Right lobe of liver (tissue), 6 donors: ENCODE results near the gene HOXB4. TPM values are rescaled to one million over a fixed set of nuclear protein-coding genes. Genes with fewer than 3 reads are reported as not detected.
A peak's percentile ranks its signal among the peaks of the same experiment; 100 is the strongest.

ENCODE experiments used
- ATAC-seq, 4 donors: fragments of 200-7000 bp; cut with Tn5 transposase; one replicate each; pipeline ENCODE4 v1.9.1; 2020; ENCODE audit warnings: mild to moderate bottlenecking in 4 of 4, moderate library complexity in 4 of 4
- DNase-seq, 3 donors: peaks; one replicate each; pipeline ENCODE4 v3.0.0-alpha.2; 2020
- H3K27ac ChIP-seq, 3 donors: fragments of 200-600 bp; one replicate each; pipeline ENCODE4 v1.8.0; 2022
- H3K27me3 ChIP-seq, 2 donors: fragments of 200-600 bp; one replicate each; pipeline ENCODE4 v1.8.0; 2022
- H3K36me3 ChIP-seq, 4 donors: fragments of 200-600 bp; sonication (generic) in 1 of 4; one replicate each; pipeline versions ENCODE4 v1.5.1 to v1.8.0; 2017 to 2022; ENCODE audit warnings: control low read depth in 1 of 4
- H3K4me1 ChIP-seq, 4 donors: fragments of 200-600 bp; sonication (generic) in 1 of 4; one replicate each; pipeline versions ENCODE4 v1.5.1 to v1.8.0; 2017 to 2022; ENCODE audit warnings: control low read depth in 1 of 4
- H3K4me3 ChIP-seq, 3 donors: fragments of 200-600 bp; one replicate each; pipeline ENCODE4 v1.8.0; 2022
- H3K9me3 ChIP-seq, 4 donors: fragments of 200-600 bp; sonication (generic) in 1 of 4; one replicate each; pipeline versions ENCODE4 v1.5.1 to v1.8.0; 2017 to 2022; ENCODE audit warnings: control low read depth in 1 of 4
- POLR2A ChIP-seq: fragments of 450-650 bp; IDR thresholded peaks from one replicate; pipeline ENCODE4 v1.6.1; 2017; ENCODE audit warnings: antibody characterized with exemption, mild to moderate bottlenecking
- WGBS: methylation state at CpG from one replicate; pipeline ENCODE4 v1.1.6; 2018; ENCODE audit warnings: low coverage, low lambda C conversion rate; ENCODE audit not compliant: insufficient coverage; ENCODE audit errors: missing lambda C conversion rate; 5-methylcytosine and 5-hydroxymethylcytosine counted together
- intact Hi-C, 2 donors: fragments of 100-400 bp; cut with DNase I; formaldehyde crosslinking; loops; one replicate each; pipeline versions ENCODE4 v1.11.2 to v1.14.1; 2022
- total RNA-seq, 6 experiments: library from RNA; depleted of rRNA in 2 of 6; stranded (reverse); fragments of >200 nt in 2 of 6; fragmentation: NEBNext Ultra II Directional in 3 of 6; extraction: Animal tissue kit (Norgen Biotek cat#: 25700) in 3 of 6; gene quantifications; one replicate each; pipeline versions ENCODE4 v1.1.0 to v1.2.4, GENCODE V29; 2016 to 2023
- TF ChIP-seq, protein P1 (sequence below), 4 donors: fragments of 200-600 bp in 3 of 4; fragments of 450-650 bp in 1 of 4; IDR thresholded peaks; one replicate each; pipeline versions ENCODE4 v1.5.1 to v1.8.0; 2016 to 2022; ENCODE audit warnings: antibody characterized with exemption in 4 of 4, mild to moderate bottlenecking in 2 of 4
- donor health status: DM: no; HTN: yes; CAD: no.
- donor health status: DM: no; HTN: no; CAD: no.
- donor health status: DM: no; HTN: no; CAD: no.
- donor health status: DM: no; HTN: yes; CAD: no.
- donor health status: DM: no; HTN: yes; CAD: no.

HOXB4 gene
- total RNA-seq, 6 experiments from 2014 or later = 0.31 to 1.1 (median 0.68) TPM

DNA sequence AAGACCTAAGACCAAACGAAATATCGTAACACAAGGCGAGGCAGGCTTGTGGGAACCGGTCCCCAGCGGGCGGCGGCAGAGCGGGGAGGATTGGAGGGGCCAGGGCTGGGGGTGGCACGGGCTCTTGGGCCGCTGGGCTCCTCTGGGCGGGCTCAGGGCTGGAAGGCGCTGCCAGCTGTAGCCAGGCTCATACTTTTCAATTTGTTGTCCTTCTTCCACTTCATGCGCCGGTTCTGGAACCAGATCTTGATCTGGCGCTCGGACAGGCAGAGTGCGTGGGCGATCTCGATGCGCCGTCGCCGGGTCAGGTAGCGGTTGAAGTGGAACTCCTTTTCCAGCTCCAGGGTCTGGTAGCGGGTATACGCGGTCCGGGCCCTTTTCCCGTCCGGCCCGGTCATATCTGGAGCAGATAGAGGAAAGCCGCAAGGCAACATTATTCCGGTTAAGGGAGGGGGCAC, 13.9 kb upstream of the HOXB4 start:
- TF ChIP-seq, protein P1, sequence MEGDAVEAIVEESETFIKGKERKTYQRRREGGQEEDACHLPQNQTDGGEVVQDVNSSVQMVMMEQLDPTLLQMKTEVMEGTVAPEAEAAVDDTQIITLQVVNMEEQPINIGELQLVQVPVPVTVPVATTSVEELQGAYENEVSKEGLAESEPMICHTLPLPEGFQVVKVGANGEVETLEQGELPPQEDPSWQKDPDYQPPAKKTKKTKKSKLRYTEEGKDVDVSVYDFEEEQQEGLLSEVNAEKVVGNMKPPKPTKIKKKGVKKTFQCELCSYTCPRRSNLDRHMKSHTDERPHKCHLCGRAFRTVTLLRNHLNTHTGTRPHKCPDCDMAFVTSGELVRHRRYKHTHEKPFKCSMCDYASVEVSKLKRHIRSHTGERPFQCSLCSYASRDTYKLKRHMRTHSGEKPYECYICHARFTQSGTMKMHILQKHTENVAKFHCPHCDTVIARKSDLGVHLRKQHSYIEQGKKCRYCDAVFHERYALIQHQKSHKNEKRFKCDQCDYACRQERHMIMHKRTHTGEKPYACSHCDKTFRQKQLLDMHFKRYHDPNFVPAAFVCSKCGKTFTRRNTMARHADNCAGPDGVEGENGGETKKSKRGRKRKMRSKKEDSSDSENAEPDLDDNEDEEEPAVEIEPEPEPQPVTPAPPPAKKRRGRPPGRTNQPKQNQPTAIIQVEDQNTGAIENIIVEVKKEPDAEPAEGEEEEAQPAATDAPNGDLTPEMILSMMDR (IDR thresholded peaks at IDR 0.05) = no peak
- Histone ChIP-seq H3K36me3 (no peaks in the 10 kb centered on the region), H3K4me1 (no peaks in the 10 kb centered on the region), H3K27me3 (peaks cover 0 to 33% of the 10 kb centered on the region in 2 donors), H3K9me3 (no peaks in the 10 kb centered on the region), H3K27ac (peak overlapping the region in 1 of 3 donors; percentile 44), H3K4me3 (peak overlapping the region; percentile 8 to 32 (median 14))
- intact Hi-C loops = no loop called here
- DNase-seq (peak in 1 of 3 donors; percentile 35), ATAC-seq (no peak)
- 27% methylated on average over 7 of the region's 33 CpGs for WGBS

DNA sequence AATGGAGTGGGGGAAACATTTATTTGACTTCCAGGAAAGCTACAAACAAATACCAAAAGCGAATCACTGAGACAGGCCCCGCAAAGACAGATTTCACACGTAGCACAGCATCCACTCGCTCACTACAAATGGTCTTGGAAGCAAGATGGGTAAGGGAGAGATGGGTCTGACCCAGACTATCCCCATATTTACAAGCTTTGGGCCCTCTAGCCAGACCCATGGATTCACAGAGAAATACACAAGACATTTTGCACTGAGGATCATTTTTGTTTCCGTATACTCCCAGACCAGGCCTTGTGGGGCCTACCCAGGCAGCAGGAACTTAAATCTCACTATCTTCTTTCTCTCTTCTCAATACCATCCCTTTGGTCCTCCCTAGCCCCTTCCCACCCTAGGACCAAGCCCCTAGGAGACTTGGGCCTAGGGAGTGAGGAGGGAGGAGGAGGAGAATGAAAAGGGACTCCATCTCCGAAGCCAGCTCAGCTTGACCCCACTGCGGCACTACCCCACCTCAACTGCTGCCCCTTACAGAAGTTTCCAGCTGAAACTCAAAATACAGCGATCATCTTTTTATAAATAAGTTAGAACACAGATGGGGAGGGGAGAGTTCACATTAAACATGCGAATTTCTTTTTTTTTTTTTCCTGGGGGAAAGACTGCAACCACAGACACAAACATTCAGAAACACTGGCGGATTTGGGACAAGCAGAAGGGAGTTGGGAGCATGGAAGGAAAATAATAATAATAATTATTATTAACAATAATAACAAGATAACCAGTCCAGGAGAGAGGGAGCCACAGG, 13.3 kb upstream of the HOXB4 start:
- peak overlapping the region in 1 of 3 donors; percentile 44 for H3K27ac ChIP-seq
- TF ChIP-seq POLR2A = no peak
- TF ChIP-seq, protein P1 (IDR thresholded peaks at IDR 0.05) = no peak

GRCh38 chr17:48590607-48591161, 12.5 kb upstream of the HOXB4 start:
- Histone ChIP-seq H3K4me3 (no peak overlapping the region), H3K36me3 (no peaks in the 10 kb centered on the region), H3K9me3 (no peaks in the 10 kb centered on the region), H3K4me1 (peaks cover 0 to 8% (median 4%) of the 10 kb centered on the region in 4 donors), H3K27ac (no peak overlapping the region), H3K27me3 (peaks cover 0 to 45% of the 10 kb centered on the region in 2 donors)
- DNase-seq = no peak
- intact Hi-C loops = no loop called here
- no peak for TF ChIP-seq POLR2A
- TF ChIP-seq, protein P1 (IDR thresholded peaks at IDR 0.05) = no peak
- no peak for ATAC-seq

More for the DNA sequence above, 13.3 kb upstream of the HOXB4 start:
- intact Hi-C loops = no loop called here
- H3K27me3 ChIP-seq = peaks cover 0 to 38% of the 10 kb centered on the region in 2 donors
- no peaks in the 10 kb centered on the region for H3K9me3 ChIP-seq
- DNase-seq (no peak), ATAC-seq (no peak)
- no peak overlapping the region for H3K4me3 ChIP-seq
- H3K4me1 ChIP-seq = no peaks in the 10 kb centered on the region
- WGBS = 73% methylated on average over 9 of the region's 10 CpGs
- no peaks in the 10 kb centered on the region for H3K36me3 ChIP-seq

GRCh38 chr17:48589831-48590606, 11.9 kb upstream of the HOXB4 start, which contains the start of gene HOXB3:
TSS of gene HOXB3 (minus strand) at chr17:48590241. CDS start at chr17:48552474, 37,767 bp downstream.
- Histone ChIP-seq H3K36me3 (no peaks in the 10 kb centered on the region), H3K4me3 (no peak within 1 kb of the TSS), H3K27ac (no peak within 1 kb of the TSS), H3K27me3 (peaks cover 0 to 47% of the 10 kb centered on the region in 2 donors), H3K4me1 (peaks cover 0 to 13% (median 4%) of the 10 kb centered on the region in 4 donors), H3K9me3 (no peaks in the 10 kb centered on the region)
- 36% methylated on average over 16 of the region's 23 CpGs for WGBS
- TF ChIP-seq, protein P1 (IDR thresholded peaks at IDR 0.05) = no peak
- no peak for TF ChIP-seq POLR2A
- no peak for DNase-seq
- ATAC-seq = no peak
- intact Hi-C loops = no loop called here
